Stimulated activated CD4-positive, alpha-beta T cell treated with anti-CD3 and anti-CD28 coated beads, Interleukin-1b, Interleukin-23, amount 100 ng/mL, for 48 hours (primary cell): ENCODE data around the gene OR10H2.
"Not testable (repeated sequence)": the region's sequence is repeated elsewhere in the genome, so short reads cannot be mapped to it uniquely, and the experiment has no call there.

Source experiments
- DNase-seq: peaks from one replicate; pipeline ENCODE4 v3.0.0-alpha.2; 2020

Gene OR10H2

GRCh38 chr19:15727724-15728123, at the start of gene OR10H2:
TSS of gene OR10H2 (plus strand) at chr19:15728024. CDS start at chr19:15728044, 20 bp downstream.
- DNase-seq: no peak

- no peak for DNase-seq
These were observed 48.7 kb upstream of the OR10H2 start for GRCh38 chr19:15679089-15679488.

- not testable (repeated sequence) for DNase-seq
These were observed 48.0 kb upstream of the OR10H2 start for GRCh38 chr19:15679865-15680264.

- DNase-seq: no peak
These were observed 47.1 kb upstream of the OR10H2 start for GRCh38 chr19:15680478-15681322.

- no peak for DNase-seq
These were observed 44.4 kb upstream of the OR10H2 start for GRCh38 chr19:15683411-15683810.

- no peak for DNase-seq
These were observed 43.0 kb upstream of the OR10H2 start for GRCh38 chr19:15684828-15685227.

GRCh38 chr19:15696654-15697194, 31.1 kb upstream of the OR10H2 start:
- DNase-seq: no peak

GRCh38 chr19:15701757-15702533, 25.9 kb upstream of the OR10H2 start:
- DNase-seq: no peak

- peak; percentile 11 for DNase-seq
These were observed 25.3 kb upstream of the OR10H2 start for GRCh38 chr19:15702534-15702930.

- DNase-seq: no peak
These were observed 13.2 kb upstream of the OR10H2 start for GRCh38 chr19:15714638-15715037.

- DNase-seq: no peak
These were observed 12.2 kb upstream of the OR10H2 start for GRCh38 chr19:15715642-15716041.

- no peak for DNase-seq
These were observed 10.0 kb upstream of the OR10H2 start for GRCh38 chr19:15717809-15718208.

GRCh38 chr19:15721268-15721667, 6.6 kb upstream of the OR10H2 start:
- no peak for DNase-seq

GRCh38 chr19:15722956-15723355, 4.9 kb upstream of the OR10H2 start:
- no peak for DNase-seq

GRCh38 chr19:15730538-15730937, 2.7 kb downstream of the OR10H2 start:
- no peak for DNase-seq

- no peak for DNase-seq
These were observed 4.6 kb downstream of the OR10H2 start for GRCh38 chr19:15732388-15732787.

GRCh38 chr19:15733895-15734294, 6.1 kb downstream of the OR10H2 start:
- DNase-seq: no peak

- no peak for DNase-seq
These were observed 9.9 kb downstream of the OR10H2 start, which contains the start of gene OR10H3 for GRCh38 chr19:15737722-15738121. TSS of gene OR10H3 (plus strand) at chr19:15737985. CDS start at chr19:15741393, 3,408 bp downstream.

- DNase-seq: no peak
These were observed 13.0 kb downstream of the OR10H2 start for GRCh38 chr19:15740785-15741184.

GRCh38 chr19:15748239-15748638, 20.4 kb downstream of the OR10H2 start:
- no peak for DNase-seq

- DNase-seq: no peak
These were observed 30.6 kb downstream of the OR10H2 start for GRCh38 chr19:15758379-15758778.

GRCh38 chr19:15759962-15760565, 32.2 kb downstream of the OR10H2 start:
- peak; percentile 4 for DNase-seq

- no peak for DNase-seq
These were observed 41.8 kb downstream of the OR10H2 start for GRCh38 chr19:15769586-15769985.
